GM12873 (cell line): ENCODE data around the gene UVRAG.

Experiments
- TF ChIP-seq, protein P1 (sequence below): IDR thresholded peaks from 2 replicates; pipeline ENCODE4 v1.5.1; 2012; ENCODE audit warnings: low read depth, mild to moderate bottlenecking, moderate library complexity, low read length, control low read depth; ENCODE audit not compliant: insufficient read depth; ENCODE audit errors: missing control alignments

UVRAG gene

DNA sequence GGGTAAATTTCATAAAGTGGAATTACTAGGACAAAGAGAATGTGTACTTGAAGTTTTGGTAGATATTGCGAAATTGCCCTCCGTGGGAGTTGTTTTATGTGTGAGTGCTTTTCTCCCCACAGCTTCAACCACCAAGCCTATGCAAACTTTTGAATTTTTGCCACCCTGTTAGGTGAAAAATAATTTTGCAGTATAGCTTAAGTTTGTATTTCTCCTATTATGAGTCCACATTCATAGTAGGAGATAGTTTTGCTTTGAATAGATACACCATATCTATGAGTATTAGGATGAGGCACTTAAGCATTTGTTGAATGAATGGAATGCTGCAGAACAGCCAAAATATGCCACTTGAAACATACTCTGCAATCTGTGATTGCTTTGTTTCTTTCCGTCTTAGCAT is 43.6 kb downstream of the UVRAG start:
- TF ChIP-seq, protein P1, sequence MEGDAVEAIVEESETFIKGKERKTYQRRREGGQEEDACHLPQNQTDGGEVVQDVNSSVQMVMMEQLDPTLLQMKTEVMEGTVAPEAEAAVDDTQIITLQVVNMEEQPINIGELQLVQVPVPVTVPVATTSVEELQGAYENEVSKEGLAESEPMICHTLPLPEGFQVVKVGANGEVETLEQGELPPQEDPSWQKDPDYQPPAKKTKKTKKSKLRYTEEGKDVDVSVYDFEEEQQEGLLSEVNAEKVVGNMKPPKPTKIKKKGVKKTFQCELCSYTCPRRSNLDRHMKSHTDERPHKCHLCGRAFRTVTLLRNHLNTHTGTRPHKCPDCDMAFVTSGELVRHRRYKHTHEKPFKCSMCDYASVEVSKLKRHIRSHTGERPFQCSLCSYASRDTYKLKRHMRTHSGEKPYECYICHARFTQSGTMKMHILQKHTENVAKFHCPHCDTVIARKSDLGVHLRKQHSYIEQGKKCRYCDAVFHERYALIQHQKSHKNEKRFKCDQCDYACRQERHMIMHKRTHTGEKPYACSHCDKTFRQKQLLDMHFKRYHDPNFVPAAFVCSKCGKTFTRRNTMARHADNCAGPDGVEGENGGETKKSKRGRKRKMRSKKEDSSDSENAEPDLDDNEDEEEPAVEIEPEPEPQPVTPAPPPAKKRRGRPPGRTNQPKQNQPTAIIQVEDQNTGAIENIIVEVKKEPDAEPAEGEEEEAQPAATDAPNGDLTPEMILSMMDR = no peak

DNA sequence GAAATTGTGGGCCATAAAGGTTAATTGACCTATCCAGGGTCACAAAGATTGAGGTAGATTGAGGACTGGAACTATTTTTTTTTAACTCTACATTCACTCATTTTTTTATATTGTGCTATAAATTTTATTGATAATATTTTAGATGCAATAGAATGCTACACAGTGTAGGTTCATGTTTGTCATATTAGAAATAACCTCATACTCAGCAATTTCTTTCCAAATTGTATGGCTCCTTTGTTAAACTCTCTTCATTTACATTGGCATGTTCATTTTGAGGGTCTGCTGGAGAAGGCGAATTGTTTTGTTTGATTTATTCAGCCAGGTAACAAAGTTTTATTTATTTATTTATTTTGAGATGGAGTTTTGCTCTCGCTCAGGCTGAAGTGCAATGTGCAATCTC is 44.6 kb downstream of the UVRAG start:
- TF ChIP-seq, protein P1 = no peak

DNA sequence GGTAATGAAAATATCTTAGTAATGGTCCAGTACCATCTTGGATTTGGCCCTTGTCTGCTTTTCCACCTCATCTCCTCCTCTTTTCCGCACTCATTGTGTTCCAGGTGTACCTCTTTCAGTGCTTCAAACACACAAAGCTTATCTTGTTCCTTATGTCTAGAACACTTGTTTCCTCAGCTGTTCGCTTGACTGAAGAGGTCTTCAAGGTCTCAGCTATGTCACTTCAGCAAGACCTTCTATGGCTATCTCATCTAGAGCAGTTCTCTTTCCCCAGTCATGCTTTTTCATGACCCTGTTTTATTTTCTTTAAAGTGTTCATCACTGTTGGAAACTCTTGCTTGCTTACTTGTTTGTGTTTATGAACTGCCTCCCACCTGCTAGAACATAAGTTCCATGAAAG is 47.4 kb downstream of the UVRAG start:
- TF ChIP-seq, protein P1 = no peak

DNA sequence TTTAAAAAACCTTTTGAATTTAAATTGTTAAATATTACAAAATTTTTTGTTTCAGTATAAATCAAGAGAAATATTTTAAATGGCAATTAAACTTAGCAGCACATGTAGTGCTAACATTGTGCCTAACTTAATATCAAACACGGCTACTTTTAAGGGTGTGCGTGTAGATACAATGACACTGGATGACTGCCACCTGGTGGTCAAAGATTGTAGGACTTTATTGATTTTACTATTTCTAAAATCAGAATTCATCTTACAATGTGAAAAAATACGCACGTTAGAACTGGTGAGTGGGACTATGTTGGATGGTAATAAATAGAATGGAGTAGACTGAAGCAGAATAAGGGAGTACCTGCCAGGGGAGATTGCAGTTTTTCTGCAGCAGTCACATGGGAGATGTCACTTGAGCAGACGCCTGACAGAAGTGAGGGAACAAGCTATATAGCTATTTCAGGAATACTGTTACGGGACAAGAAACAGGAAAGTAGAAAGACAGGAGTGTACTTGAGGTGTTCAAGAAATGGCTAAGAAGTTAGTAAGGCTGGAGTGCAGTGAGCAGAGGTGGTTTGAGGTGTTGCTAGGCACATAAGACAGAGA is 52.9 kb downstream of the UVRAG start:
- TF ChIP-seq, protein P1 = peak; percentile 54

DNA sequence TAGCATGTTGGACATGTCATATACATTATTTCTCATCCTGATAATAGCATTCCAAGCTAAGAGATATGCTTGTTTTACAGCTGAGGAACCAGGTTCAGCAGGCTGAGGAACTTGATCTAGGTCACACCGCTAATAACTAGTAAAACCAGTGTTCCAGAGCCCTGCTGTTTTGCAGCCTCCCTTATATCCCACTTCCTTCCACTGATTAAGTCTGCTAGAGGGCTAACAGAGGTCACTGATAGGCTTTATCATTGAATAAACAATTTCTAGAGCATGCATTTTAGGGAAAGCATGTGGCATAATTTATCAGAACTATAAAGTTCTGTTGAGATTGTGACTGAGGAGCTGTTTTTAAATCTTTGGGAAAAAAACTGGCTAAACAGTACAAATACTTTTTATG is 54.0 kb downstream of the UVRAG start:
- TF ChIP-seq, protein P1 = no peak

DNA sequence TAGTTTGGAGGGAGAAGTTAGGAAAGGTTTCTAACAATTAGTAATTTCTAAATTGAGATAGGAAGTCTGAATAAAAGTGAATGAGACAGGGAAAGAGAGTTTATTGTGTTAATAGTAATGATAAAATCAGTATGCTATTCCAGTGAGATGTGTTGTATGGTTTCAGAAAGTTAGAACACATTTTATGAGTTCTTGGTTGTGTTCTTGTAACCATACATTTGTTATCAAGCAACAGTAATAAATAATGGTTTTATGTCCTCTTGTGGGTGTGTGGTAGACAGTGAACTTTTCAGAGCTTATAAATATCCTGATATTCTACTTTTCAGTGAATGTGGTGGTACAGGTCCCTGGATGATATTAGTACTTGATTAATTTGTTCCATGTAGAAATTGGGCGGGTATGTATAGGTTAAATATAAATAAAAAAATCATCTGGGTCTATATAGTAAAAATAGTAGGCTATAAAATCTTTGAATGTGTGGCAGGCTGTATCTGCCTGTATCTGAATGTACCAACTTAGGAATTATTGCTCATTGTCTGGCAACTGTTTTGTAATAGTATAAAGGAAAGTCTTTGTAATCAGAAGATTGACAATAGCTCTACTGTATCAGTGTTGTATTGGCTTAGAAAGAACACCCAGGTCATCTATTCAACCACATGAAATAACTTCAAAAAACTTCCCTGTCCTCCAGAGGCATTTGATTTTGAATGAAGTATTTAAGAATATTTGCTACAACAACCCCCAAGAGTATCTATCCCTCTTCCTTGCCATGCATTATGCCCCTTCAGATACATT is 54.8 kb downstream of the UVRAG start:
- TF ChIP-seq, protein P1 = no peak

DNA sequence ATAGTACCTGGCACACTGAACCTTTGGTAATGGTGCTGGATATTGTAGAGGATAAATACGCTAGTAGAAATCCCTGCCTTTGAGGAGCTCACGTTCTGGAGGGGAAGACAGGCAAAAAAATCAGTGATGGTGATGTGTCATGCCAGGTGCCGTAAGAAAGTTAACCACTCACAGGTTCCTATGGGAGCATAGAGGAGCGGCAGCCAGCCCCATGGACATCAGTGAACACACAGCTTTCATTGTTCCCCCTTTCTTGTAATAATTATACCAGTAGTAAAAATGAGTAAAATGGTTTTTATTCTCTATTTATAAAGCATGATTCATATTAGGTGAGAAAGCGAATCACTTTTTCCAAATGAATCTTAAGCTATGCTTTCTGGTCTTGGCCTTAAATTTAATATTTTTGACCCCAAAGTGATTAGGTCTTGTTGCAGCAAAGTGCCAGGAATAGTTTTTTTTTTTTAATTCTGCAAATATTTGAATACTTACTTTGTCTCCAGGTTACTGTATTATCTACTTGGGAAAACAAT is 57.9 kb downstream of the UVRAG start:
- TF ChIP-seq, protein P1 = no peak
